ENCODE data around the gene IL17B.
"Not testable (repeated sequence)": the region's sequence is repeated elsewhere in the genome, so short reads cannot be mapped to it uniquely, and the experiment has no call there.

IL17B gene

DNA sequence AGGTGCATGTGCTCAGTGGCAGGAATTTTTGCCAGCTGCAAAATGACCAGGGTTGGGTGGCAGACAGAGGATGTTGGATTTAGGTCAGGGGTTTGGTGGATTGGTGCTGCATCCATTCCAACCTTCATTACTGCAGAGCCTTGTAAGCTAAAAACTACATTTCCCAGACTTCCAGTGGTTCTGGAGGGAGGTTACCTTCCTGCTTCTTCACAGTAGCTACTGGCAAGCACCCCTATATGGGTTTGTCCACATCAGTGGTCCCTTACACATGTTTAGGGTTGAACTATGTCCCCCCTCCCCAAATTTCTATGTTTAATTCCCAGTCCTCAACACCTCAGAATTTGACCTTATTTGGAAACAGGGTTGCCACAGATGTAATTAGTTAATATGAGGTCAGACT, 20.7 kb upstream of the IL17B start:
- TF ChIP-seq, protein P1, sequence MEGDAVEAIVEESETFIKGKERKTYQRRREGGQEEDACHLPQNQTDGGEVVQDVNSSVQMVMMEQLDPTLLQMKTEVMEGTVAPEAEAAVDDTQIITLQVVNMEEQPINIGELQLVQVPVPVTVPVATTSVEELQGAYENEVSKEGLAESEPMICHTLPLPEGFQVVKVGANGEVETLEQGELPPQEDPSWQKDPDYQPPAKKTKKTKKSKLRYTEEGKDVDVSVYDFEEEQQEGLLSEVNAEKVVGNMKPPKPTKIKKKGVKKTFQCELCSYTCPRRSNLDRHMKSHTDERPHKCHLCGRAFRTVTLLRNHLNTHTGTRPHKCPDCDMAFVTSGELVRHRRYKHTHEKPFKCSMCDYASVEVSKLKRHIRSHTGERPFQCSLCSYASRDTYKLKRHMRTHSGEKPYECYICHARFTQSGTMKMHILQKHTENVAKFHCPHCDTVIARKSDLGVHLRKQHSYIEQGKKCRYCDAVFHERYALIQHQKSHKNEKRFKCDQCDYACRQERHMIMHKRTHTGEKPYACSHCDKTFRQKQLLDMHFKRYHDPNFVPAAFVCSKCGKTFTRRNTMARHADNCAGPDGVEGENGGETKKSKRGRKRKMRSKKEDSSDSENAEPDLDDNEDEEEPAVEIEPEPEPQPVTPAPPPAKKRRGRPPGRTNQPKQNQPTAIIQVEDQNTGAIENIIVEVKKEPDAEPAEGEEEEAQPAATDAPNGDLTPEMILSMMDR (IDR thresholded peaks at IDR 0.05; ENCODE audit: low read depth, low read length): no peak
- DNase-seq (ENCODE audit: low read depth in 2 of 2): no peak

DNA sequence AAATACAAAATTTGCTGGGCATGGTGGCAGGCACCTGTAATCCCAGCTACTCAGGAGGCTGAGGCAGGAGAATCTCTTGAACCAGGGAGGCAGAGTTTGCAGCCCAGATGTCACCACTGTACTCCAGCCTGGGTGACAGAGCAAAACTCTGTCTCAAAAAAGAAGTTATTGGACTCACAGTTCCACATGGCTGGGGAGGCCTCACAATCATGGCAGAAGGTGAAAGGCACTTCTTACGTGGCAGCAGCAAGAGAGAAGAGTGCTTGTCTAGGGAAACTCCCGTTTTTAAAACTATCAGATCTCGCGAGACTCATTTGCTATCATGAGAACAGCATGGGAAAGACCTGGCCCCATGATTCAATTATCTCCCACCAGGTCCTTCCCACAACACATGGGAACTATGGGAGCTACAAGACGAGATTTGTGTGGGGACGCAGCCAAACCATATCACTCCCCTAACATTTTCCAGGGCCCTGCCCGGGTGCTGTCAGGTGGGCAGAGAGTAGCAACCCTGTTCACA, 19.7 kb upstream of the IL17B start:
- DNase-seq (ENCODE audit: low read depth in 2 of 2); H3K4me3 ChIP-seq (replicated peaks in 1 of 2; ENCODE audit: low read depth in 2 of 2, low read length in 2 of 2): not testable (repeated sequence)

More for the DNA sequence above, 20.7 kb upstream of the IL17B start:
- H3K4me3 ChIP-seq (replicated peaks in 1 of 2; ENCODE audit: low read depth in 2 of 2, low read length in 2 of 2): no peak overlapping the region

DNA sequence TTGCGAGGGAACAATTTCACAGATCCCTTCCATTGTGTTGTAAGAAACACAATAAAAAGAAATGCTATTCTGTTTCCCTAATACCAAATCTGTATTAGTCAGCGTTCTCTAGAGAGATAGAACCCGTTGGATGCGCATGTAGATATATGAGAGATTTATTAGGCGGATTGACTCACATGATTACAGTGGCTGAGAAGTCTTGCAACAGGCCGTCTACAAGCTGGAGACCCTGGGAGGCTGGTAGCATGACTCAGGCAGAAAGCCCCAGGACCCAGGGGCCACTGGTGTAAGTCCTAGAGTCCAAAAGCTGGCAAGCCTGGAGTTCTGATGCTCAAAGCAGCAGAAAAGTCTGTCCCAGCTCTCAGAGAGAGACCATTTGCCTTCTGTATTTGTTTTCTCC, 18.4 kb upstream of the IL17B start:
- no peak overlapping the region for H3K4me3 ChIP-seq (replicated peaks in 1 of 2; ENCODE audit: low read depth in 2 of 2, low read length in 2 of 2)
- DNase-seq (ENCODE audit: low read depth in 2 of 2): peak; percentile 94 to 98
- TF ChIP-seq, protein P1 (IDR thresholded peaks at IDR 0.05; ENCODE audit: low read depth, low read length): no peak

DNA sequence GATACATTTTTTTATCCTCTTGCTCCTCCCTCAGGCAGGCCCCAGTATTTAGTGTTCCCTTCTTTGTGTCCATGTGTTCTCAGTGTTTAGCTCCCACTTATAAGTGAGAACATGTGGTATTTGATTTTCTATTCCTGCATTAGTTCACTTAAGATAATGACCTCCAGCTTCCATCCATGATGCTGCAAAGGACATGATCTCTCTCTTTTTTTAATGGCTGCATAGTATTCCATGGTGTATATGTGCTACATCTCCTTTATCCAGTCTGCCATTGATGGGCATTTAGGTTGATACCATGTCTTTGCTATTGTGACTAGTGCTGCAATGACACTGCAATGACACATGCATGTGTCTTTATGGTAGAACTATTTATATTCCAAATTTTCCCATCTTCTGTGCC, 15.9 kb upstream of the IL17B start:
- H3K4me3 ChIP-seq (replicated peaks in 1 of 2; ENCODE audit: low read depth in 2 of 2, low read length in 2 of 2); DNase-seq (ENCODE audit: low read depth in 2 of 2): not testable (repeated sequence)

DNA sequence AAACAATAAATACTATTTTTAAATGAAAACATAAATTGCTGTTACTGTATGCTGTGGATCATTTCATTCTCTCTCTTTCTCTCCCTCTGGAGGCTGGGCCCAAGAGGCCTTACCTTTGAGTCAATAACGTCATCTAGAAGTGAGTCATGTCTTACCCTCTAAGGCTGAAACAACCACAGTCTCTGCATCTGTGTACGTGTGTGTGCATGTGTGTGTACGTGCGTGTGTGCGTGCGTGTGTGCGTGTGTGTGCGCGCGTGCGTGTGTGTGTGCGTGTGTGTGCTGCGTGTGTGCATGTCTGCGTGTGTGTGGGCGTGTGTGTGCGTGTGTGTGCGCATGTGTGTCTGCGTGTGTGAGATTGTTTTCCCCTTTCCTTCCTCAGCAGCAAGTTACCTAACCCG, 13.6 kb upstream of the IL17B start:
- no peak overlapping the region for H3K4me3 ChIP-seq (replicated peaks in 1 of 2; ENCODE audit: low read depth in 2 of 2, low read length in 2 of 2)
- DNase-seq (ENCODE audit: low read depth in 2 of 2): peak in 1 of 2 donors; percentile 83
- TF ChIP-seq, protein P1 (IDR thresholded peaks at IDR 0.05; ENCODE audit: low read depth, low read length): no peak

DNA sequence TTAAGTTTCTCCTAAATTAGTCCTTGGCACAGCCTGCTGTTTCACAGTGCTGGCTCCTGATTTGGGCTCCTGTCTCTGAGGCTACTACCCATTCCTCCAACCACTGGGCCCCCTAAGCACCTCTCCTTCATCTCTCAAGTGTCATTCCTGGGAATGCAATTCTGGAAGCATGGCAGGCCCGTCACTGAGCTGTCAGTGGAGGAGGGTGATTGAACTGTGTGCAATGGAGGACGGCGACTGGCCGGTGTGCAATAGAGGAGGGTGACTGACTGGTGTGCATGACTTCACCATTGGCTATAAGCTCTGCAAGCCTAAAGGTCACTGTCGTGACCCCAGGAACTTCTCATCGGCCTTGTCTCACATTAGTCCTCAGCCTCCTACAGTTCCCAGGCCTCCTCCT, 12.4 kb upstream of the IL17B start:
- DNase-seq (ENCODE audit: low read depth in 2 of 2): no peak
- H3K4me3 ChIP-seq (replicated peaks in 1 of 2; ENCODE audit: low read depth in 2 of 2, low read length in 2 of 2): no peak overlapping the region
- TF ChIP-seq, protein P1 (IDR thresholded peaks at IDR 0.05; ENCODE audit: low read depth, low read length): no peak

DNA sequence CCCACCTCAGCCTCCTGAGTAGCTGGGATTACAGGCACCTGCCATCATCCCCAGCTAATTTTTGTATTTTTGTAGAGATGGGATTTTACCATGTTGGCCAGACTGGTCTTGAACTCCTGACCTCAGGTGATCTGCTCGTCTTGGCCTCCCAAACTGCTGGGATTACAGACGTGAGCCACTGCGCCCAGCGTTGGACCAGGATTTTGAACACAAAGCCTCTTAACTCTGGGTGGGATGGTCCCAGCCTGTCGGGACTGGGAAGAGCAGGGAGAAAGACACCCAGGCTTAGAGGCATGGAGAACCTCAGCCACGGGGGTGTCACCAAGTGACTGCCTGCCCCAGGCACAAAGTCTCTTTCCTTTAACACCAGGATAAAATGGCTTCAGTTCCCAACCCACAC, 12.0 kb upstream of the IL17B start:
- DNase-seq (ENCODE audit: low read depth in 2 of 2); H3K4me3 ChIP-seq (replicated peaks in 1 of 2; ENCODE audit: low read depth in 2 of 2, low read length in 2 of 2): not testable (repeated sequence)

DNA sequence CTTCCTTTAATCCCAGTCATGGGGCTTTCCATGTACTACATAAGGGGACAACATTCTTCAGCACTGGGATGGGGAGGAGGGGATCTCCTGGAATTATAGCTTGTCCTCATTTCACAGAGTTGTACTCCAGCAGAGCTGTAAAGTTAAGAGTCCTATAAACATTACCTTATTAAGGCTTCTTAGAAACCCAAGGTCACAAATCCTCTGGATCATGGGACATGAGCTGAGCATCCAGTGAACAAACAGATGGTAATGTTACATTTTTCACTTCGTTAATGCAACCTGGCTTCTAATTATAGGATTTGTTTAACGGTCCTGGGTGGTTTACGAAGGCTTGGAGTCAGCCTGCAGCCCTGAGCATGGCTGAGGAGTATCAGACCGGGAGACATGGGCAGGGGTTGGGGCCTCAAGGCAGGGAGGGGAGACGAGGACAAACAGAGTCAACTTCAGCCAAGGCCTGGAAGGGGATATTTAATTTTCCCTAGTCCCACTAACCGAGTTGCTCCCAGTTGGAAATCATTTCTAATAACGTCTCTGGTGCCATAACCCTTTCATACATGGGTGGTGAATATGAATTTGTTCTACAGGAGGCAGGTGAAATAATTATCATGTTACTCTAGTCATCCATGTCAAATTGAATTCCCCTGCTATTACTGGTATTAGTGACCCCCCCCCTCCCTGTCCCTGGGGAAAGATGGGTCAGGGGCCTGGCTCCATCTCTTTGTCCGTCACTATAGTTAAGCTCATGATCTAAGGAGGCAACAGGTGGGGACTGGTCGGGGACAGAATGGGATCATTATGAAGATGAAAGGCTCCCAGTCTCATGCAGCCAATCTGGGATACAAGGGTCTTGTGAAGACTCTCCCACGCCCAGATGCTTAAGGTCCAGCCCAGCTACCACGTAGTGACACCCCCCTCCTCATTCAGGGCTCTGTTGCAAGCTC, 10.7 kb upstream of the IL17B start:
- TF ChIP-seq, protein P1 (IDR thresholded peaks at IDR 0.05; ENCODE audit: low read depth, low read length): no peak
- no peak for DNase-seq (ENCODE audit: low read depth in 2 of 2)
- H3K4me3 ChIP-seq (replicated peaks in 1 of 2; ENCODE audit: low read depth in 2 of 2, low read length in 2 of 2): no peak overlapping the region
